Neutrophil (primary cell): Measurements from ENCODE around the gene RCL1.

Experiments
- H3K27ac ChIP-seq: fragments of 200-600 bp; sonication (generic); 2 replicates; pipeline ENCODE4 v1.5.1; 2016; ENCODE audit warnings: mild to moderate bottlenecking, moderate library complexity
- H3K27me3 ChIP-seq: fragments of 200-600 bp; sonication (generic); 2 replicates; pipeline ENCODE4 v1.6.0; 2016; ENCODE audit warnings: mild to moderate bottlenecking
- H3K36me3 ChIP-seq: fragments of 200-600 bp; sonication (generic); 2 replicates; pipeline ENCODE4 v1.5.1; 2017
- H3K4me1 ChIP-seq, 2 experiments: fragments of 200-600 bp in 1 of 2; sonication (generic) in 1 of 2; 1 replicate in 1 of 2; 2 replicates in 1 of 2; pipeline versions ENCODE4 v1.5.1 to v1.6.1; 2013 to 2016; ENCODE audit warnings: low read depth in 1 of 2, low read length in 1 of 2, mild to moderate bottlenecking in 1 of 2, moderate library complexity in 1 of 2; ENCODE audit not compliant: control insufficient read depth in 1 of 2, insufficient read depth in 1 of 2
- H3K4me3 ChIP-seq, 2 experiments: fragments of 200-600 bp in 1 of 2; sonication (generic) in 1 of 2; 1 replicate in 1 of 2; 2 replicates in 1 of 2; pipeline ENCODE4 v1.5.1; 2013 to 2016; ENCODE audit warnings: low read depth in 1 of 2, low read length in 1 of 2, mild to moderate bottlenecking in 1 of 2, moderate library complexity in 1 of 2
- H3K9me3 ChIP-seq: fragments of 200-600 bp; sonication (generic); 2 replicates; pipeline ENCODE4 v1.5.1; 2016
- TF ChIP-seq, protein P1 (sequence below): fragments of 200-600 bp; sonication (generic); IDR thresholded peaks from 2 replicates; pipeline ENCODE4 v1.5.1; 2016; ENCODE audit warnings: antibody characterized with exemption

RCL1 gene

DNA sequence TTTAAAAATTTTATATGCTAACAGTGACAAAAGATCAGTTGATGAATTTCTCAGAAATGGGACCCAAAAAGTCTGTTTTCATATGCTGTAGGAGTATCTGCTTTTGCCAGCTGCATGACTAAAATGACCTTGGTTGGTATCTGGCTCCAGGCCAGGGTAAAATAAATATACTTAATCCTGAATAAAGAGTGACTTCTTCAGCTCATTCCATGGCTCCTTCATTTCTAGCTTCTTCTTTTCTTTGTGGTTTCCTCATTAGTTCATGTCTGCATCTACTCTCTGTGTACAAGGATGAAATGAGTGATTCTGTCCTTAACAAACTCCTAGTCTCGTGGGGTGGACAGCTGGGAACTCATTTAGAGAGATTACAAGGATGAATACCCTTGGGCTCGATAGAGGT lies 36.0 kb downstream of the RCL1 start:
- TF ChIP-seq, protein P1, sequence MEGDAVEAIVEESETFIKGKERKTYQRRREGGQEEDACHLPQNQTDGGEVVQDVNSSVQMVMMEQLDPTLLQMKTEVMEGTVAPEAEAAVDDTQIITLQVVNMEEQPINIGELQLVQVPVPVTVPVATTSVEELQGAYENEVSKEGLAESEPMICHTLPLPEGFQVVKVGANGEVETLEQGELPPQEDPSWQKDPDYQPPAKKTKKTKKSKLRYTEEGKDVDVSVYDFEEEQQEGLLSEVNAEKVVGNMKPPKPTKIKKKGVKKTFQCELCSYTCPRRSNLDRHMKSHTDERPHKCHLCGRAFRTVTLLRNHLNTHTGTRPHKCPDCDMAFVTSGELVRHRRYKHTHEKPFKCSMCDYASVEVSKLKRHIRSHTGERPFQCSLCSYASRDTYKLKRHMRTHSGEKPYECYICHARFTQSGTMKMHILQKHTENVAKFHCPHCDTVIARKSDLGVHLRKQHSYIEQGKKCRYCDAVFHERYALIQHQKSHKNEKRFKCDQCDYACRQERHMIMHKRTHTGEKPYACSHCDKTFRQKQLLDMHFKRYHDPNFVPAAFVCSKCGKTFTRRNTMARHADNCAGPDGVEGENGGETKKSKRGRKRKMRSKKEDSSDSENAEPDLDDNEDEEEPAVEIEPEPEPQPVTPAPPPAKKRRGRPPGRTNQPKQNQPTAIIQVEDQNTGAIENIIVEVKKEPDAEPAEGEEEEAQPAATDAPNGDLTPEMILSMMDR: no peak
- H3K27ac ChIP-seq: no peak overlapping the region
- H3K4me1 ChIP-seq: no peaks in the 10 kb centered on the region
- no peaks in the 10 kb centered on the region for H3K9me3 ChIP-seq
- H3K36me3 ChIP-seq: no peaks in the 10 kb centered on the region
- no peak overlapping the region for H3K4me3 ChIP-seq
- H3K27me3 ChIP-seq: no peaks in the 10 kb centered on the region

DNA sequence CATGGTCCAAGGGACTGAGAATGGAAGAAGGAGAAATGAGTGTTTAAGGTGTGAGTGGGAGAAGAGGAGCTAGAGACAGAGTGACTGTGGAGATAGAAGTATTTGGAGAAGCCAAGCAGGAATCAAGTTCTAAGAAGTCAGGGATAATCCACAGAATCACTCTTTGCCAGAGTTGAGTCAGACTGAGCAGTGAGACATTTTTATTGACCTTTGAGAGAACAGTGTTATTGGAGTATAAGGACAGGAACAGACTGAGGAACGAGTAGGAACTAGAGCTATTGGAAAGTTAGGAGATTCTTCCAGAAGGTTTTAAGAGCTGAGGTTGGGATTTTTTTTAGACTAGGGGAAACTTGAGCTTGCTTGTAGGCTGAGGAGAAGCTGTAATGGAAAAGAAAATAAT lies 37.2 kb downstream of the RCL1 start:
- Histone ChIP-seq H3K27ac (no peak overlapping the region), H3K4me1 (peaks cover 1 to 2% of the 10 kb centered on the region in 2 experiments), H3K9me3 (no peaks in the 10 kb centered on the region), H3K4me3 (no peak overlapping the region), H3K27me3 (no peaks in the 10 kb centered on the region), H3K36me3 (no peaks in the 10 kb centered on the region)
- TF ChIP-seq, protein P1: no peak

DNA sequence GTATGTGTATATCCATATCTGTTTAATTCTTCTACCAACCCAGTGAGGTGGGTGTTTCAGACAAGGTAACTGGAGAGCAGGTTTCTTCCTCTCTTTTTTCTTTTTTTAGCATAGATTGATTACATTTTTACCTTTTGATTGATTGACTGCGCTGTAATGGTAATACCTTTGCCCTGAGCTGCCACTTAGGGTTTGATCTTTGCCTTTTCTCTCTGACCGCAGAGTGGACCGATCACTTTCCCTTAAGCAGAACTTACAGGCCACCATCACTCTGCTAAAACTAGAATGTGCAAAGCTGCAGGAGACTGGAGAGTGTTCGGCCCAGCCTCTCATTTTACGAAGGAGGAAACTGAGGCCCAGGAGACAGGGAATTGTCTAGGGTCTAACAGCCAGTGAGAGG lies 38.0 kb downstream of the RCL1 start:
- H3K4me1 ChIP-seq: peaks cover 9 to 10% of the 10 kb centered on the region in 2 experiments
- TF ChIP-seq, protein P1: no peak
- H3K27ac ChIP-seq: no peak overlapping the region
- H3K27me3 ChIP-seq: no peaks in the 10 kb centered on the region
- no peak overlapping the region for H3K4me3 ChIP-seq
- H3K9me3 ChIP-seq: no peaks in the 10 kb centered on the region
- no peaks in the 10 kb centered on the region for H3K36me3 ChIP-seq

DNA sequence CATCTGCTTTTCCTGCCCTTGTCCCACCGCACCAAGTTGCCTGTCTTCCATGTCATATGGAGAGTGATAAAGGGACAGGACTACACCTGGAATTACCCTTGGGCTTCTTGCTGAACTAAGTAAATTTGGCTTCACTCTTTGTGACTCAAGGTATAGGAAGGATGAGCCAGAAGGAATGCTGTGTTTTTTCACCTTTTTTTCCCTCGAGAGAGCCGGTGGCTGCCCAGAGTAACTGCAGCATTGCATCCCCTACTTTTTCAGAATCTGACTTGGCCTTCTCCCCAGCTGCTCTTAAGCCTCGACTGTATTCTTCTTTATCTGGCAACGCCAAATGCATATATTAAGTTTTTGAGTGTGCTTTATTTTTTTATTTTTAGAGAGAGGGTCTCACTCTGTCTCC lies 38.4 kb downstream of the RCL1 start:
- no peaks in the 10 kb centered on the region for H3K9me3 ChIP-seq
- H3K4me3 ChIP-seq: no peak overlapping the region
- TF ChIP-seq, protein P1: no peak
- H3K27ac ChIP-seq: no peak overlapping the region
- peaks cover 10 to 14% of the 10 kb centered on the region in 2 experiments for H3K4me1 ChIP-seq
- H3K36me3 ChIP-seq: no peaks in the 10 kb centered on the region
- H3K27me3 ChIP-seq: no peaks in the 10 kb centered on the region

DNA sequence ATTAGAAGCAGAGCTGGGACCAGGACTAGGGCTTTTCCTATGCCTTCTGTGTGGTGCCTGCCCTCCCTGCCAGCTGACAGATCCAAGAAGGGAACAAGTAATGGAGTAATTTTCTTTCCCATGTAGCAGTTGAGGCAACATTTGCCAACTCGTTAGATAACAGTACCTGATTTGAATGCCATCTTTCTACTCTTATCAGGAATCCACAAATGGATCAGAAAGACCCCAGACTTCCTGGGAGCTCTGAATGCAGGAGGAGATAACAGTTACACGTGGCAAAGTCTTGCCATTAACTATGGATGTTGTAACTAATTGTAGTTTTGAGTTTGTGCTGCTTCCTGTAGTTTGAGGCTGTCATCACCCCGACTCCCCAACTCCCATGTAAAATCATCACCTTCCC lies 39.2 kb downstream of the RCL1 start:
- TF ChIP-seq, protein P1: no peak
- no peak overlapping the region for H3K27ac ChIP-seq
- H3K4me3 ChIP-seq: no peak overlapping the region
- H3K27me3 ChIP-seq: no peaks in the 10 kb centered on the region
- no peaks in the 10 kb centered on the region for H3K36me3 ChIP-seq
- H3K9me3 ChIP-seq: no peaks in the 10 kb centered on the region
- H3K4me1 ChIP-seq: peaks cover 10 to 16% of the 10 kb centered on the region in 2 experiments
